SK-N-SH (cell line): ENCODE measurements around the gene MALRD1. TPM values are rescaled to one million over a fixed set of nuclear protein-coding genes. Genes with fewer than 3 reads are reported as not detected.

Source experiments
- CTCF ChIA-PET: fragments of 300-600, 350-600 bp; formaldehyde crosslinking; extraction: SDS; loops from one replicate; lab custom pipeline; 2021; lab: Yijun Ruan, JAX
- POLR2A ChIA-PET: fragments of 350-600 bp; sonication (Branson Sonifier 250); formaldehyde crosslinking; extraction: SDS; loops from one replicate; lab custom pipeline; 2020; ENCODE audit warnings: antibody characterized with exemption, inconsistent platforms; lab: Yijun Ruan, JAX
- DNase-seq: peaks from one replicate; pipeline ENCODE4 v3.0.0; 2012
- H2AFZ ChIP-seq: fragments of 200-600 bp; sonication (generic); 2 replicates; pipeline ENCODE4 v1.8.1; 2016; ENCODE audit warnings: antibody characterized with exemption, mild to moderate bottlenecking, low read depth
- H3F3A ChIP-seq: fragments of 200-600 bp; sonication (generic); replicated peaks from 2 replicates; pipeline ENCODE3; 2016; ENCODE audit warnings: antibody characterized with exemption, mild to moderate bottlenecking; ENCODE audit not compliant: insufficient read depth
- H3K27ac ChIP-seq, 2 experiments: fragments of 200-500 bp in 1 of 2; fragments of 200-600 bp in 1 of 2; sonication (Bioruptor generic) in 1 of 2; sonication (generic), shearing (Covaris generic) in 1 of 2; 2 replicates each; pipeline versions ENCODE4 v1.5.1 to v1.6.1; 2014 to 2016; ENCODE audit warnings: low read depth in 2 of 2, inconsistent platforms in 1 of 2, low read length in 1 of 2, mild to moderate bottlenecking in 1 of 2, mixed read lengths in 1 of 2
- H3K27me3 ChIP-seq: fragments of 200-600 bp; sonication (generic), shearing (Covaris generic); 2 replicates; pipeline ENCODE4 v1.6.1; 2016; ENCODE audit warnings: mixed run types; ENCODE audit not compliant: insufficient read depth
- H3K36me3 ChIP-seq, 2 experiments: fragments of 200-500 bp in 1 of 2; fragments of 200-600 bp in 1 of 2; sonication (Bioruptor generic) in 1 of 2; sonication (generic) in 1 of 2; replicated peaks in 1 of 2; 2 replicates each; pipeline versions ENCODE3 to v1.5.1; 2014 to 2016; ENCODE audit warnings: low read length in 1 of 2, mild to moderate bottlenecking in 1 of 2; ENCODE audit not compliant: insufficient read depth in 2 of 2, control insufficient read depth in 1 of 2
- H3K4me1 ChIP-seq, 2 experiments: fragments of 200-500 bp in 1 of 2; fragments of 200-600 bp in 1 of 2; sonication (Bioruptor generic) in 1 of 2; sonication (generic), shearing (Covaris generic) in 1 of 2; 2 replicates each; pipeline versions ENCODE4 v1.5.1 to v1.6.1; 2014 to 2016; ENCODE audit warnings: low read depth in 1 of 2, low read length in 1 of 2, mixed run types in 1 of 2; ENCODE audit not compliant: insufficient read depth in 2 of 2, control insufficient read depth in 1 of 2
- H3K4me2 ChIP-seq: fragments of 200-600 bp; sonication (generic), shearing (Covaris generic); 2 replicates; pipeline ENCODE4 v1.6.1; 2017; ENCODE audit warnings: mixed run types
- H3K4me3 ChIP-seq, 2 experiments: fragments of 200-500 bp in 1 of 2; fragments of 200-600 bp in 1 of 2; sonication (Bioruptor generic) in 1 of 2; sonication (generic), shearing (Covaris generic) in 1 of 2; 2 replicates each; pipeline versions ENCODE4 v1.5.1 to v1.8.1; 2014 to 2016; ENCODE audit warnings: low read depth in 2 of 2, inconsistent platforms in 1 of 2, low read length in 1 of 2, mild to moderate bottlenecking in 1 of 2, mixed read lengths in 1 of 2, moderate library complexity in 1 of 2
- H3K79me2 ChIP-seq: fragments of 200-600 bp; sonication (generic); 2 replicates; pipeline ENCODE4 v1.8.1; 2017; ENCODE audit warnings: mild to moderate bottlenecking; ENCODE audit not compliant: insufficient read depth
- H3K9ac ChIP-seq: fragments of 200-600 bp; sonication (generic); 2 replicates; pipeline ENCODE4 v1.6.1; 2017; ENCODE audit warnings: mixed run types
- H3K9me2 ChIP-seq: fragments of 200-600 bp; sonication (generic); 2 replicates; pipeline ENCODE4 v1.6.1; 2017; ENCODE audit warnings: mixed run types
- H3K9me3 ChIP-seq: fragments of 200-600 bp; sonication (generic); 2 replicates; pipeline ENCODE4 v1.6.1; 2017; ENCODE audit warnings: mixed run types, mild to moderate bottlenecking, moderate library complexity
- H4K20me1 ChIP-seq: fragments of 200-600 bp; sonication (generic); 2 replicates; pipeline ENCODE4 v1.6.1; 2017; ENCODE audit warnings: mild to moderate bottlenecking, mixed run types; ENCODE audit not compliant: insufficient read depth
- CTCF ChIP-seq: fragments of 200-600 bp; sonication (generic); IDR thresholded peaks from 2 replicates; pipeline ENCODE4 v1.6.1; 2017; ENCODE audit warnings: antibody characterized with exemption, mild to moderate bottlenecking, moderate library complexity
- ELF1 ChIP-seq: IDR thresholded peaks from 2 replicates; pipeline ENCODE4 v1.4.0; 2012
- EP300 ChIP-seq, 2 experiments: IDR thresholded peaks; 2 replicates each; pipeline versions ENCODE4 v1.4.0 to v1.6.1; 2012; ENCODE audit warnings: borderline replicate concordance in 1 of 2, low read depth in 1 of 2, low read length in 1 of 2
- FOSL2 ChIP-seq: IDR thresholded peaks from 2 replicates; pipeline ENCODE4 v1.4.0; 2012; ENCODE audit warnings: low read depth, mild to moderate bottlenecking, moderate library complexity, borderline replicate concordance
- GABPA ChIP-seq: IDR thresholded peaks from 2 replicates; pipeline ENCODE4 v1.4.0; 2012; ENCODE audit warnings: low read depth, mild to moderate bottlenecking
- GATA2 ChIP-seq: sonication (generic); formaldehyde crosslinking; IDR thresholded peaks from 2 replicates; pipeline ENCODE4 v1.5.0; 2020; ENCODE audit warnings: mild to moderate bottlenecking, missing genetic modification reagents
- JUND ChIP-seq: IDR thresholded peaks from 2 replicates; pipeline ENCODE4 v1.4.0; 2012
- MAX ChIP-seq: IDR thresholded peaks from 2 replicates; pipeline ENCODE4 v1.4.0; 2012; ENCODE audit warnings: low read depth
- MEF2A ChIP-seq: IDR thresholded peaks from 2 replicates; pipeline ENCODE4 v1.4.0; 2012; ENCODE audit warnings: low read depth, borderline replicate concordance
- NRF1 ChIP-seq: IDR thresholded peaks from 2 replicates; pipeline ENCODE4 v1.6.1; 2012; ENCODE audit warnings: low read depth, mild to moderate bottlenecking, low read length
- PBX3 ChIP-seq: IDR thresholded peaks from 2 replicates; pipeline ENCODE4; 2012
- POLR2AphosphoS5 ChIP-seq: IDR thresholded peaks from 2 replicates; pipeline ENCODE4 v1.6.1; 2012; ENCODE audit warnings: low read depth, low read length
- RCOR1 ChIP-seq: fragments of 150-350 bp; IDR thresholded peaks from 2 replicates; pipeline ENCODE4 v1.6.1; 2017; ENCODE audit warnings: antibody characterized with exemption, low read length
- RFX5 ChIP-seq: IDR thresholded peaks from 2 replicates; pipeline ENCODE4 v1.6.1; 2012; ENCODE audit warnings: mild to moderate bottlenecking, improper control_type of control experiment, low read length
- SIN3A ChIP-seq: IDR thresholded peaks from 2 replicates; pipeline ENCODE4 v1.6.1; 2012; ENCODE audit warnings: low read depth, mild to moderate bottlenecking, low read length, moderate library complexity, borderline replicate concordance
- YY1 ChIP-seq: IDR thresholded peaks from 2 replicates; pipeline ENCODE4 v1.4.0; 2012; ENCODE audit warnings: low read depth, mild to moderate bottlenecking
- WGBS: methylation state at CpG from one replicate; pipeline ENCODE4 v1.1.6; 2017; ENCODE audit warnings: low lambda C conversion rate; 5-methylcytosine and 5-hydroxymethylcytosine counted together
- polyA plus RNA-seq, 3 experiments: library from polyadenylated mRNA; depleted of rRNA; stranded (reverse); fragments of >200 nt; gene quantifications; 2 replicates each; pipeline ENCODE4 v1.2.3, GENCODE V29; 2012
- TF ChIP-seq, protein P1 (sequence below): fragments of 150-350 bp; IDR thresholded peaks from 2 replicates; pipeline ENCODE4 v1.6.1; 2017; ENCODE audit warnings: antibody characterized with exemption, low read length, low read depth, borderline replicate concordance
- TF ChIP-seq, protein P2 (sequence below): IDR thresholded peaks from 2 replicates; pipeline ENCODE4 v1.4.0; 2012; ENCODE audit warnings: low read depth, borderline replicate concordance
- TF ChIP-seq, protein P3 (sequence below): IDR thresholded peaks from 2 replicates; pipeline ENCODE4 v1.4.0; 2012; ENCODE audit warnings: low read depth, borderline replicate concordance
- TF ChIP-seq, protein P4 (sequence below): fragments of 150-350 bp; IDR thresholded peaks from 2 replicates; pipeline ENCODE4 v1.6.1; 2016; ENCODE audit warnings: mild to moderate bottlenecking, low read depth, low read length

The MALRD1 gene
- polyA plus RNA-seq, 1 of the 3 experiments (the other 2 are of a cell fraction), result not detected

- no peaks in the 10 kb centered on the region for H3F3A ChIP-seq
- H2AFZ ChIP-seq, result no peak overlapping the region
- H3K9me3 ChIP-seq, result no peaks in the 10 kb centered on the region
- no peaks in the 10 kb centered on the region for H3K4me1 ChIP-seq
- H3K4me3 ChIP-seq, result no peak overlapping the region
- POLR2A ChIA-PET, result no interaction called here
- no peak overlapping the region for H3K9ac ChIP-seq
- DNase-seq, result no peak
- no peaks in the 10 kb centered on the region for H3K79me2 ChIP-seq
- no peak overlapping the region for H3K4me2 ChIP-seq
- H4K20me1 ChIP-seq, result no peaks in the 10 kb centered on the region
- no peaks in the 10 kb centered on the region for H3K27me3 ChIP-seq
- WGBS, result 41% methylated on average over 1 of the region's 1 CpG
- no peaks in the 10 kb centered on the region for H3K36me3 ChIP-seq
- H3K9me2 ChIP-seq, result no peaks in the 10 kb centered on the region
- CTCF ChIA-PET, result interaction anchor here (0.6 kb wide), 1 partner anchor 13 kb away, joined by 5 read pairs; no protein-coding TSS in a partner anchor
- no peak for TF ChIP-seq GATA2 (CRISPR knock-in tag)
- no peak for TF ChIP-seq MEF2A
- TF ChIP-seq GABPA, result no peak
- TF ChIP-seq, protein P1, sequence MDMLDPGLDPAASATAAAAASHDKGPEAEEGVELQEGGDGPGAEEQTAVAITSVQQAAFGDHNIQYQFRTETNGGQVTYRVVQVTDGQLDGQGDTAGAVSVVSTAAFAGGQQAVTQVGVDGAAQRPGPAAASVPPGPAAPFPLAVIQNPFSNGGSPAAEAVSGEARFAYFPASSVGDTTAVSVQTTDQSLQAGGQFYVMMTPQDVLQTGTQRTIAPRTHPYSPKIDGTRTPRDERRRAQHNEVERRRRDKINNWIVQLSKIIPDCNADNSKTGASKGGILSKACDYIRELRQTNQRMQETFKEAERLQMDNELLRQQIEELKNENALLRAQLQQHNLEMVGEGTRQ, result no peak
- no peak for TF ChIP-seq SIN3A
- TF ChIP-seq, protein P2, sequence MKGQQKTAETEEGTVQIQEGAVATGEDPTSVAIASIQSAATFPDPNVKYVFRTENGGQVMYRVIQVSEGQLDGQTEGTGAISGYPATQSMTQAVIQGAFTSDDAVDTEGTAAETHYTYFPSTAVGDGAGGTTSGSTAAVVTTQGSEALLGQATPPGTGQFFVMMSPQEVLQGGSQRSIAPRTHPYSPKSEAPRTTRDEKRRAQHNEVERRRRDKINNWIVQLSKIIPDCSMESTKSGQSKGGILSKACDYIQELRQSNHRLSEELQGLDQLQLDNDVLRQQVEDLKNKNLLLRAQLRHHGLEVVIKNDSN, result no peak
- TF ChIP-seq PBX3, result no peak
- TF ChIP-seq MAX, result no peak
- TF ChIP-seq JUND, result no peak
- TF ChIP-seq, all 33 proteins: peak for 0
- no peak overlapping the region for H3K27ac ChIP-seq
Observed at GRCh38 chr10:19164461-19164860, 115.9 kb downstream of the MALRD1 start.

GRCh38 chr10:19168584-19168983 lies 120.0 kb downstream of the MALRD1 start:
- no peaks in the 10 kb centered on the region for H4K20me1 ChIP-seq
- H3K4me2 ChIP-seq, result no peak overlapping the region
- no peak overlapping the region for H3K9ac ChIP-seq
- POLR2A ChIA-PET, result no interaction called here
- H3K27me3 ChIP-seq, result no peaks in the 10 kb centered on the region
- no peaks in the 10 kb centered on the region for H3K36me3 ChIP-seq
- no peak overlapping the region; a peak in 1 of 4 replicates for H3K4me3 ChIP-seq
- H3K79me2 ChIP-seq, result no peaks in the 10 kb centered on the region
- no peak overlapping the region for H3K27ac ChIP-seq
- no peak overlapping the region for H2AFZ ChIP-seq
- H3F3A ChIP-seq, result no peaks in the 10 kb centered on the region
- CTCF ChIA-PET, result interaction anchor here (0.5 to 1.5 kb wide), 5 partner anchors 14 to 243 kb away, joined by 3 to 4 read pairs (median 3); no protein-coding TSS in a partner anchor
- WGBS, result 68% methylated on average over 2 of the region's 2 CpGs
- peak; percentile 14 for DNase-seq
- no peaks in the 10 kb centered on the region for H3K4me1 ChIP-seq
- no peaks in the 10 kb centered on the region for H3K9me2 ChIP-seq
- no peaks in the 10 kb centered on the region for H3K9me3 ChIP-seq
- TF ChIP-seq YY1 (no peak), EP300 (IDR thresholded peaks at IDR 0.05; ENCODE audit: borderline replicate concordance in 1 of 2, low read depth in 1 of 2, low read length in 1 of 2) (no peak), RCOR1 (no peak), ELF1 (no peak), FOSL2 (no peak), NRF1 (no peak), RFX5 (no peak), GABPA (no peak), CTCF (peak; percentile 31), SIN3A (no peak), POLR2AphosphoS5 (no peak), JUND (no peak)
- TF ChIP-seq, protein P3, sequence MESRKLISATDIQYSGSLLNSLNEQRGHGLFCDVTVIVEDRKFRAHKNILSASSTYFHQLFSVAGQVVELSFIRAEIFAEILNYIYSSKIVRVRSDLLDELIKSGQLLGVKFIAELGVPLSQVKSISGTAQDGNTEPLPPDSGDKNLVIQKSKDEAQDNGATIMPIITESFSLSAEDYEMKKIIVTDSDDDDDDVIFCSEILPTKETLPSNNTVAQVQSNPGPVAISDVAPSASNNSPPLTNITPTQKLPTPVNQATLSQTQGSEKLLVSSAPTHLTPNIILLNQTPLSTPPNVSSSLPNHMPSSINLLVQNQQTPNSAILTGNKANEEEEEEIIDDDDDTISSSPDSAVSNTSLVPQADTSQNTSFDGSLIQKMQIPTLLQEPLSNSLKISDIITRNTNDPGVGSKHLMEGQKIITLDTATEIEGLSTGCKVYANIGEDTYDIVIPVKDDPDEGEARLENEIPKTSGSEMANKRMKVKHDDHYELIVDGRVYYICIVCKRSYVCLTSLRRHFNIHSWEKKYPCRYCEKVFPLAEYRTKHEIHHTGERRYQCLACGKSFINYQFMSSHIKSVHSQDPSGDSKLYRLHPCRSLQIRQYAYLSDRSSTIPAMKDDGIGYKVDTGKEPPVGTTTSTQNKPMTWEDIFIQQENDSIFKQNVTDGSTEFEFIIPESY, result no peak
- TF ChIP-seq, protein P4, sequence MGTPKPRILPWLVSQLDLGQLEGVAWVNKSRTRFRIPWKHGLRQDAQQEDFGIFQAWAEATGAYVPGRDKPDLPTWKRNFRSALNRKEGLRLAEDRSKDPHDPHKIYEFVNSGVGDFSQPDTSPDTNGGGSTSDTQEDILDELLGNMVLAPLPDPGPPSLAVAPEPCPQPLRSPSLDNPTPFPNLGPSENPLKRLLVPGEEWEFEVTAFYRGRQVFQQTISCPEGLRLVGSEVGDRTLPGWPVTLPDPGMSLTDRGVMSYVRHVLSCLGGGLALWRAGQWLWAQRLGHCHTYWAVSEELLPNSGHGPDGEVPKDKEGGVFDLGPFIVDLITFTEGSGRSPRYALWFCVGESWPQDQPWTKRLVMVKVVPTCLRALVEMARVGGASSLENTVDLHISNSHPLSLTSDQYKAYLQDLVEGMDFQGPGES, result no peak
